ENCODE data around the gene NLRP10.
"Not testable (repeated sequence)": the region's sequence is repeated elsewhere in the genome, so short reads cannot be mapped to it uniquely, and the experiment has no call there.

NLRP10 gene

GRCh38 chr11:7965386-7965785 is at the start of gene NLRP10:
Gene NLRP10 (minus strand): TSS chr11:7965447. CDS start chr11:7963495, 1,952 bp downstream.
- no peak for DNase-seq

GRCh38 chr11:8013833-8014232 is 48.6 kb upstream of the NLRP10 start:
- DNase-seq: no peak

GRCh38 chr11:8011981-8012444 is 46.8 kb upstream of the NLRP10 start:
- no peak for DNase-seq

GRCh38 chr11:8011371-8011770 is 46.1 kb upstream of the NLRP10 start:
- no peak for DNase-seq

GRCh38 chr11:8009856-8010255 is 44.6 kb upstream of the NLRP10 start:
- no peak for DNase-seq

GRCh38 chr11:8008212-8008611 is 43.0 kb upstream of the NLRP10 start:
- no peak for DNase-seq

- DNase-seq: peak; percentile 40 to 50
Measured at GRCh38 chr11:8006349-8006977, 41.2 kb upstream of the NLRP10 start.

GRCh38 chr11:8005556-8005955 is 40.3 kb upstream of the NLRP10 start:
- no peak for DNase-seq

- DNase-seq: no peak
Measured at GRCh38 chr11:8004008-8004407, 38.8 kb upstream of the NLRP10 start.

GRCh38 chr11:8003187-8003586 is 37.9 kb upstream of the NLRP10 start:
- DNase-seq: no peak

- DNase-seq: no peak
Measured at GRCh38 chr11:8002676-8003075, 37.4 kb upstream of the NLRP10 start.

- DNase-seq: no peak
Measured at GRCh38 chr11:8000390-8000789, 35.1 kb upstream of the NLRP10 start.

- no peak for DNase-seq
Measured at GRCh38 chr11:7999795-8000194, 34.5 kb upstream of the NLRP10 start.

- DNase-seq: no peak
Measured at GRCh38 chr11:7994581-7995278, 29.5 kb upstream of the NLRP10 start.

GRCh38 chr11:7987560-7987883 is 22.3 kb upstream of the NLRP10 start:
- not testable (repeated sequence) for DNase-seq

- DNase-seq: peak; percentile 83 to 86
Measured at GRCh38 chr11:7986768-7987559, 21.7 kb upstream of the NLRP10 start, which contains the start of gene EIF3F. Gene EIF3F (plus strand): TSS chr11:7987337. CDS start chr11:7987353, 16 bp downstream.

GRCh38 chr11:7983832-7984590 is 18.8 kb upstream of the NLRP10 start:
- DNase-seq: no peak

- no peak for DNase-seq
Measured at GRCh38 chr11:7982582-7983119, 17.4 kb upstream of the NLRP10 start.

GRCh38 chr11:7981619-7982157 is 16.4 kb upstream of the NLRP10 start:
- DNase-seq: no peak

GRCh38 chr11:7977232-7977917 is 12.1 kb upstream of the NLRP10 start:
- DNase-seq: no peak

GRCh38 chr11:7974668-7975067 is 9.4 kb upstream of the NLRP10 start:
- DNase-seq: no peak

GRCh38 chr11:7973011-7973410 is 7.8 kb upstream of the NLRP10 start:
- no peak for DNase-seq

All from activated CD4-positive, alpha-beta T cell treated with anti-CD3 and anti-CD28 coated beads, Interleukin-2, amount 50 U/mL, for 4 hours (primary cell).